Left ventricle myocardium superior (tissue), 1 donor: ENCODE data around the gene PASK. TPM values are rescaled to one million over a fixed set of nuclear protein-coding genes. Genes with fewer than 3 reads are reported as not detected.

Experiments used
- ATAC-seq: fragments of 200-7000 bp; cut with Tn5 transposase; one replicate; pipeline ENCODE4 v1.9.1; 2020; ENCODE audit warnings: mild to moderate bottlenecking, moderate library complexity
- DNase-seq: peaks from one replicate; pipeline ENCODE4 v3.0.0-alpha.2; 2020
- intact Hi-C: fragments of 100-400 bp; cut with micrococcal nuclease; formaldehyde crosslinking; loops from one replicate; pipeline ENCODE4 v1.11.0; 2022
- total RNA-seq: library from RNA; stranded (reverse); fragmentation: NEBNext Ultra II Directional; extraction: Animal tissue kit (Norgen Biotek cat#: 25700); gene quantifications from one replicate; pipeline ENCODE4 v1.2.1, GENCODE V29; 2021
- donor health status: DM: no; HTN: yes; CAD: no; lungs with severe emphysema.

Gene PASK
- total RNA-seq, 1 donor from 2014 or later, result 3.4 TPM

DNA sequence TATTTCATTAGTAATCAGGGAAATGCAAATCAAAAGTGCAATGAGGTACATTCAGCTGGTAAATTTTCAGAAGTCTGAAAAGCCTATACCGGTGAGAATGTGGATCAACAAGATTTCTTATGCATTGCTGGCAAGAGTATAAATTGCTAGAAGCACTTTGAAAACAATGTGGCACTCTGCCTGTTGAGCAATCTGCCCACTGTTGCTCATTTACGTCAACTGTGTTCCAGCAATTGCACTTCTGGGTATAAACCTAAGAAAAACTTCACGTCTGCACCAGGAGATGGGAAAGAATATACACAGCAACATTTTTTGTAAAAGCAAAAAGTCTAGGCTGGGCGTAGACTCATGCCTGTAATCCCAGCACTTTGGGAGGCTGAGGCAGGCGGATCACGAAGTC is 88.0 kb downstream of the PASK start:
- DNase-seq, result no peak
- ATAC-seq, result no peak
- intact Hi-C loops, result no loop called here

Other genes starting within 250 kb of the PASK start
- gene CROCC2, start 243.1 kb downstream of the PASK start, total RNA-seq, result not detected
- 7.4 TPM for gene SNED1, start 150.9 kb downstream of the PASK start, total RNA-seq
- 25.8 TPM for gene MTERF4, start 47.2 kb downstream of the PASK start, total RNA-seq
- gene PPP1R7, start 995 bp upstream of the PASK start, total RNA-seq, result 70.3 TPM
- 1.1 TPM for gene ANO7, start 39.2 kb upstream of the PASK start, total RNA-seq
- gene HDLBP, start 166.2 kb upstream of the PASK start, total RNA-seq, result 420 TPM
- 139 TPM for gene SEPTIN2, start 166.5 kb upstream of the PASK start, total RNA-seq
- 18.6 TPM for gene FARP2, start 206.8 kb upstream of the PASK start, total RNA-seq